OCI-LY3 (cell line): ENCODE measurements around the gene NAV2.

Experiments used
- CTCF ChIP-seq: fragments of 200-600, 300-600 bp; sonication (generic); IDR thresholded peaks from 2 replicates; pipeline ENCODE4 v1.5.1; 2014; ENCODE audit warnings: antibody characterized with exemption, low read length, low read depth
- EZH2phosphoT487 ChIP-seq: fragments of 200-600 bp; shearing (Covaris generic); IDR thresholded peaks from 2 replicates; pipeline ENCODE4 v1.6.1; 2018; ENCODE audit warnings: antibody characterized with exemption, mixed run types, low read depth

GRCh38 chr11:19739872-19740271 lies 27.2 kb downstream of the NAV2 start:
- TF ChIP-seq CTCF = no peak
- TF ChIP-seq EZH2phosphoT487 = no peak
